Effector memory CD4-positive, alpha-beta T cell (primary cell): ENCODE data around the gene TBC1D4.

Experiments used
- DNase-seq, 3 donors: peaks; one replicate each; pipeline ENCODE4 v3.0.0-alpha.2; 2020
- H3K27ac ChIP-seq: 2 replicates; pipeline ENCODE4 v1.7.0; 2013; ENCODE audit warnings: mild to moderate bottlenecking, low read length, moderate library complexity; ENCODE audit not compliant: insufficient read depth, poor library complexity, severe bottlenecking
- H3K27me3 ChIP-seq: replicated peaks from 2 replicates; pipeline ENCODE4 v1.7.0; 2013; ENCODE audit warnings: mild to moderate bottlenecking, low read length; ENCODE audit not compliant: insufficient read depth, control insufficient read depth, poor library complexity, severe bottlenecking
- H3K36me3 ChIP-seq: 2 replicates; pipeline ENCODE4 v1.7.0; 2013; ENCODE audit warnings: mild to moderate bottlenecking, low read length, moderate library complexity; ENCODE audit not compliant: control insufficient read depth, insufficient read depth
- H3K4me1 ChIP-seq: 2 replicates; pipeline ENCODE4 v1.7.0; 2013; ENCODE audit warnings: low read length, mild to moderate bottlenecking; ENCODE audit not compliant: control insufficient read depth, insufficient read depth, poor library complexity, severe bottlenecking
- H3K4me3 ChIP-seq: 2 replicates; pipeline ENCODE4 v1.7.0; 2013; ENCODE audit warnings: low read length, low read depth, mild to moderate bottlenecking; ENCODE audit not compliant: insufficient read depth, poor library complexity, severe bottlenecking
- H3K9me3 ChIP-seq: 2 replicates; pipeline ENCODE4 v1.7.0; 2013; ENCODE audit warnings: mild to moderate bottlenecking, low read length, moderate library complexity; ENCODE audit not compliant: control insufficient read depth

Gene TBC1D4

GRCh38 chr13:75407998-75408397 is 74.0 kb downstream of the TBC1D4 start:
- Histone ChIP-seq H3K36me3 (no peaks in the 10 kb centered on the region), H3K4me1 (no peaks in the 10 kb centered on the region), H3K4me3 (no peak overlapping the region), H3K9me3 (no peaks in the 10 kb centered on the region), H3K27ac (no peak overlapping the region), H3K27me3 (no peaks in the 10 kb centered on the region)
- DNase-seq: no peak

DNA sequence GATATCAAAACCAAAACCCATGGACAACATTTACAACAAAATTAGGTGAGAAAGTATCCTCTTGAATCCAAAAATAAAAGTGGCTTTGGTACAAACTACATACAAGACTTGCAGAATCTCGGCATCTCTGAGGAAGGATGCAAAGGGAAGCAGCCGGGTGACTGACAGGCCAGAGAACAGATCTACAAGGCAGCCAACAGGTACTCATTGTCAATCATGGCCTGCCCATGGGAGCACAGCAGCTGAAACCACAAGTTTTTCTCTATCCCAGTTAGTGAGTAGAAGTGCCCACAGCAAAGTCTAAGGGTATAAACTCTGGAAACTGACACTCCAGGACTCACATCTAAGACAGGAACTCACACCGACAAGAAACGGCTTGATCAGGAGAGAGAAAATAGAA is 74.5 kb downstream of the TBC1D4 start:
- no peak for DNase-seq
- no peak overlapping the region for H3K4me3 ChIP-seq
- no peak overlapping the region for H3K27ac ChIP-seq
- no peaks in the 10 kb centered on the region for H3K9me3 ChIP-seq
- H3K36me3 ChIP-seq: no peaks in the 10 kb centered on the region
- H3K4me1 ChIP-seq: no peaks in the 10 kb centered on the region
- H3K27me3 ChIP-seq: no peaks in the 10 kb centered on the region

DNA sequence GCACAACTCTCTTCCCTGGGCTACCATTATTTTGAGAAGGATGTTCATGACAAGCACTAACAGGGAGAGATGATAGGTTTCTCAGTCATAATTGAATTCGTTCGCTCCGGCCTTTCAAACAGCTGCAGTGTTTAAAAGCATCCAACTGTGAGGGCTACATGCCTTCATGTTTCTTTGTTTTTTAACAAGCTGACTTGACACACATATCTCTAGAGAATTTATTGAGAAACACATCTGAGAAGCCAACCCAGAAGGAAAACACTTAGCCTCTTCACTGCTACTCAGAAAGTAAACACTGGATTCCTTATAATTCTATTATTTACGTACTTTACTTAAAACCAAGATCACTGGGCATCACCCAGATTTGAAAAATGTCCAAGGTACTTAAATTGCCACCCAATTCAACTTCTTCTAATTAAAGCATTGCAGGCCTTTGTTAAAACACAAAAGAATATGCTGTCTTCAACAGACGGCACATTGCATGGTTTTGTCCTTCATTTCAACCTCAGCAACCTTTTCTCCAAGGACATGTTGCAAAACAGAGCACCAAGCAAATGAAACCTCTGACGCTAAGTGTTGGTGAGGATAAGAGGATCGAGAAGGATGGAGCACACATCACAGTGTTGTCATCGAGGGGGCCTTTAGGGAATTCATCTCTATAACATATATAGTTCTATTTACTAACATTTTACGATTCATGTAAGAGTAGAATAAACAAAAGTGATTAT is 75.8 kb downstream of the TBC1D4 start:
- no peaks in the 10 kb centered on the region for H3K36me3 ChIP-seq
- no peaks in the 10 kb centered on the region for H3K27me3 ChIP-seq
- no peak for DNase-seq
- no peak overlapping the region for H3K27ac ChIP-seq
- H3K4me1 ChIP-seq: no peaks in the 10 kb centered on the region
- H3K9me3 ChIP-seq: no peaks in the 10 kb centered on the region
- no peak overlapping the region for H3K4me3 ChIP-seq

- H3K4me1 ChIP-seq: no peaks in the 10 kb centered on the region
- H3K27ac ChIP-seq: no peak overlapping the region
- no peaks in the 10 kb centered on the region for H3K27me3 ChIP-seq
- no peak for DNase-seq
- H3K4me3 ChIP-seq: no peak overlapping the region
- H3K9me3 ChIP-seq: no peaks in the 10 kb centered on the region
- H3K36me3 ChIP-seq: no peaks in the 10 kb centered on the region
Measured at GRCh38 chr13:75404726-75405125, 77.2 kb downstream of the TBC1D4 start.

- H3K4me3 ChIP-seq: no peak overlapping the region
- no peaks in the 10 kb centered on the region for H3K9me3 ChIP-seq
- H3K27me3 ChIP-seq: no peaks in the 10 kb centered on the region
- DNase-seq: no peak
- H3K4me1 ChIP-seq: no peaks in the 10 kb centered on the region
- no peak overlapping the region for H3K27ac ChIP-seq
- no peaks in the 10 kb centered on the region for H3K36me3 ChIP-seq
Measured at GRCh38 chr13:75402787-75403186, 79.2 kb downstream of the TBC1D4 start.

DNA sequence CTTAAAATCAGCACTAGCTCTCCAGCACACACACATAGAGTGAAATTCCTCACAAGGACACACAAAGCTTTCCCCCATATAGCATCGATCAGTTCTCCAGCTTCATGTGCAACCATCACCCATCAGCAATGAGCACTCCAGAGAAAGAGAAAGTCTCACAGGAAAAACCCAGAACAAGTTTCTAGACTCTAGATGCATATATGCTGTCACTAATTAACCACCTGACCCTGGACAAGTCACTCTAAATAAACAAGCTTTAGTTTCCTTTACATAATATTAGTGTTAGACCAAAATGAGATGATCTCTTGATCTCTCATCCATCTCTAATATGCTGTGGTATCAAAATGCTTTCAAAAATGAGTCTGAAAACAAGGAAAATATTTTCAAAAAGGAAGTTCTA is 81.2 kb downstream of the TBC1D4 start:
- Histone ChIP-seq H3K27me3 (no peaks in the 10 kb centered on the region), H3K36me3 (no peaks in the 10 kb centered on the region), H3K9me3 (no peaks in the 10 kb centered on the region), H3K4me3 (no peak overlapping the region), H3K4me1 (no peaks in the 10 kb centered on the region), H3K27ac (no peak overlapping the region)
- DNase-seq: no peak

DNA sequence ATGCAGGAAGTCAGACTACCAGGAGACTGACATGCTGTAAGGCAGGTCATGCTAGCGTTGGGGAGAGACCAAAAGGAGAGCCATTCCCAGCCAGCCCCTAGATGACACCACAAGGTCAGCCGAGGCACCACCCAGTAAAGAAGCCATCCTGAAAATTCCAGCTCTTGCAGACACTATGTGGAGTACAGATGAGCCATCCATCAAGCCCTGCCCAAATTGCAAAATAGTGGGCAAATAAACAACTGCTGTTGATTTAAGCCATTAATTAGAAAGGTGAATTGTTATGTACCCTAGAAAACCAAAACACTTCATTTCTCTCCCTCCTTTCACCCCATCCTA is 82.1 kb downstream of the TBC1D4 start:
- Histone ChIP-seq H3K36me3 (no peaks in the 10 kb centered on the region), H3K9me3 (no peaks in the 10 kb centered on the region), H3K4me3 (no peak overlapping the region), H3K27me3 (no peaks in the 10 kb centered on the region), H3K4me1 (no peaks in the 10 kb centered on the region), H3K27ac (no peak overlapping the region)
- DNase-seq: no peak

DNA sequence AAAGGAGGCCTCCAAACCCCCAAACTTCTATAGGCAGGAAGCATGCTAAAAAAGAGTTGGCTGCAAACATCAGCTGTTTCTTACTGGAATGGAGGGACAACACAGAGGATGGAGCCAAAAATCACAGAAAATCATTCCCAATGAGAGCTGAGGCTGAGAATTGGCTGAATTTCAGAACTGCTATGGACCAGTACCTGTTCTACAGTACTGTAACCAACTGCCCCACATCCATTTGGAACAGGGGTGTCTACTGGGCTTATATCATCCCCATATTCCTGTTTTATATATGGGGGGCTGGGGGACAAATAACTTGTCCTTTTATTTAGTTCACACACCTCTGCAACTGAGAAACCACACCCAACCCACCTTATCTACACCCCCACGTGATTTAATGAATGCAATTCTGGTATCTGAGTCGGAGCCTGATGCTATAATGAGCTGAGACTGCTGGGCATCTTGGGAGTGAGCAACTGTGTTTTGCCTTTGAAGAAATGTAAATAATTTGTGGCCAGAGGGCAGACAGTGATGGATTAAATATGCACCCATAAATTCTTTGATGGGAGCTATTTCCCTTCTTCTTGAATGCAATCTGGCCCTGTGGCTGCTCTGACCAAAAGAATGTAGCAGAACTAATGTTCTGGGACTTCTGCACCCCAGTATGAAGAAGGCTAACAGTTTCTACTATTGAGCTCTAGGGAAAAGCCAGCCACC is 82.6 kb downstream of the TBC1D4 start:
- no peaks in the 10 kb centered on the region for H3K9me3 ChIP-seq
- H3K27ac ChIP-seq: no peak overlapping the region
- no peaks in the 10 kb centered on the region for H3K27me3 ChIP-seq
- H3K4me1 ChIP-seq: no peaks in the 10 kb centered on the region
- H3K4me3 ChIP-seq: no peak overlapping the region
- no peaks in the 10 kb centered on the region for H3K36me3 ChIP-seq
- DNase-seq: no peak

GRCh38 chr13:75398072-75398471 is 83.9 kb downstream of the TBC1D4 start:
- H3K4me3 ChIP-seq: no peak overlapping the region
- H3K4me1 ChIP-seq: no peaks in the 10 kb centered on the region
- H3K27me3 ChIP-seq: no peaks in the 10 kb centered on the region
- no peaks in the 10 kb centered on the region for H3K9me3 ChIP-seq
- no peak overlapping the region for H3K27ac ChIP-seq
- H3K36me3 ChIP-seq: no peaks in the 10 kb centered on the region
- DNase-seq: no peak

GRCh38 chr13:75395901-75396300 is 86.1 kb downstream of the TBC1D4 start:
- H3K27ac ChIP-seq: no peak overlapping the region
- no peaks in the 10 kb centered on the region for H3K27me3 ChIP-seq
- H3K9me3 ChIP-seq: no peaks in the 10 kb centered on the region
- H3K4me1 ChIP-seq: no peaks in the 10 kb centered on the region
- no peak for DNase-seq
- no peaks in the 10 kb centered on the region for H3K36me3 ChIP-seq
- H3K4me3 ChIP-seq: no peak overlapping the region
